DOHH2 (cell line): ENCODE data around the gene TTBK2.

ENCODE experiments used
- H3F3A ChIP-seq: fragments of 200-600 bp; sonication (generic), shearing (Covaris generic); 2 replicates; pipeline ENCODE4 v1.6.0; 2016; ENCODE audit warnings: antibody characterized with exemption, mild to moderate bottlenecking; ENCODE audit not compliant: control insufficient read depth, insufficient read depth
- H3K27ac ChIP-seq: fragments of 200-600 bp; sonication (generic); 2 replicates; pipeline ENCODE4 v1.5.1; 2014; ENCODE audit warnings: low read depth, mild to moderate bottlenecking, low read length, moderate library complexity
- H3K27me3 ChIP-seq: fragments of 200-600 bp; sonication (generic); 2 replicates; pipeline ENCODE4 v1.6.1; 2014; ENCODE audit warnings: mild to moderate bottlenecking, low read length, mixed read lengths; ENCODE audit not compliant: control insufficient read depth
- H3K36me3 ChIP-seq: fragments of 200-600 bp; sonication (generic); 2 replicates; pipeline ENCODE4 v1.6.1; 2014; ENCODE audit warnings: mild to moderate bottlenecking, low read length, moderate library complexity, mixed read lengths; ENCODE audit not compliant: control insufficient read depth
- H3K4me1 ChIP-seq: fragments of 200-600 bp; sonication (generic); 2 replicates; pipeline ENCODE4 v1.6.1; 2014; ENCODE audit warnings: mild to moderate bottlenecking, low read length, mixed read lengths; ENCODE audit not compliant: control insufficient read depth
- H3K4me2 ChIP-seq: fragments of 200-600 bp; sonication (generic); 2 replicates; pipeline ENCODE4 v1.6.0; 2014; ENCODE audit warnings: mild to moderate bottlenecking, low read length, moderate library complexity
- H3K4me3 ChIP-seq: fragments of 200-600 bp; sonication (generic); 2 replicates; pipeline ENCODE4 v1.5.1; 2014; ENCODE audit warnings: mild to moderate bottlenecking, low read length, mixed read lengths
- H3K79me2 ChIP-seq: fragments of 200-600 bp; sonication (generic); 2 replicates; pipeline ENCODE4 v1.6.1; 2014; ENCODE audit warnings: mild to moderate bottlenecking, low read length, mixed read lengths; ENCODE audit not compliant: control insufficient read depth
- H3K9me2 ChIP-seq: fragments of 200-600 bp; sonication (generic); replicated peaks from 2 replicates; pipeline ENCODE4 v1.6.1; 2014; ENCODE audit warnings: mild to moderate bottlenecking, low read length, mixed read lengths; ENCODE audit not compliant: control insufficient read depth
- H3K9me3 ChIP-seq: fragments of 200-600 bp; sonication (generic); 2 replicates; pipeline ENCODE4 v1.6.1; 2014; ENCODE audit warnings: antibody characterized with exemption, low read length, mixed read lengths; ENCODE audit not compliant: control insufficient read depth, insufficient read depth
- H4K20me1 ChIP-seq: fragments of 200-600 bp; sonication (generic); 2 replicates; pipeline ENCODE4 v1.6.0; 2014; ENCODE audit warnings: low read depth, mild to moderate bottlenecking, antibody characterized with exemption, low read length, moderate library complexity; ENCODE audit not compliant: control insufficient read depth, insufficient read depth
- CTCF ChIP-seq: fragments of 200-600 bp; sonication (generic); IDR thresholded peaks from one replicate; pipeline ENCODE4 v1.5.1; 2014; ENCODE audit warnings: antibody characterized with exemption, mild to moderate bottlenecking, low read depth, low read length; ENCODE audit not compliant: poor library complexity, severe bottlenecking
- EZH2phosphoT487 ChIP-seq: fragments of 200-600 bp; sonication (generic); IDR thresholded peaks from 2 replicates; pipeline ENCODE4 v1.6.1; 2017; ENCODE audit warnings: borderline replicate concordance, mild to moderate bottlenecking, antibody characterized with exemption, low read length, moderate library complexity, mixed read lengths

TTBK2 gene

GRCh38 chr15:42732095-42732827 lies 188.3 kb downstream of the TTBK2 start:
- H3K4me3 ChIP-seq, result no peak overlapping the region
- H3K27me3 ChIP-seq, result no peaks in the 10 kb centered on the region
- no peaks in the 10 kb centered on the region for H3F3A ChIP-seq
- peaks cover 14% of the 10 kb centered on the region for H3K79me2 ChIP-seq
- H3K4me1 ChIP-seq, result peaks cover 9% of the 10 kb centered on the region
- no peaks in the 10 kb centered on the region for H3K9me2 ChIP-seq
- H4K20me1 ChIP-seq, result no peaks in the 10 kb centered on the region
- H3K36me3 ChIP-seq, result peaks cover 68% of the 10 kb centered on the region
- H3K4me2 ChIP-seq, result no peak overlapping the region
- no peaks in the 10 kb centered on the region for H3K9me3 ChIP-seq
- no peak overlapping the region for H3K27ac ChIP-seq
- no peak for TF ChIP-seq CTCF
- no peak for TF ChIP-seq EZH2phosphoT487

GRCh38 chr15:42731461-42731860 lies 189.1 kb downstream of the TTBK2 start:
- H3K36me3 ChIP-seq, result peaks cover 74% of the 10 kb centered on the region
- no peak for TF ChIP-seq EZH2phosphoT487
- TF ChIP-seq CTCF, result no peak
- H3K79me2 ChIP-seq, result peaks cover 11% of the 10 kb centered on the region

GRCh38 chr15:42730536-42730935 lies 190.0 kb downstream of the TTBK2 start:
- Histone ChIP-seq H3F3A (no peaks in the 10 kb centered on the region; the same call in 1 of the 2 replicates), H3K36me3 (peaks cover 81% of the 10 kb centered on the region), H3K9me2 (no peaks in the 10 kb centered on the region), H3K9me3 (no peaks in the 10 kb centered on the region), H3K4me1 (peaks cover 1% of the 10 kb centered on the region), H3K4me3 (no peak overlapping the region), H4K20me1 (no peaks in the 10 kb centered on the region), H3K79me2 (peaks cover 2% of the 10 kb centered on the region), H3K27me3 (no peaks in the 10 kb centered on the region), H3K4me2 (no peak overlapping the region), H3K27ac (no peak overlapping the region)
- TF ChIP-seq EZH2phosphoT487, result no peak
- TF ChIP-seq CTCF, result no peak

More at GRCh38 chr15:42731461-42731860, 189.1 kb downstream of the TTBK2 start:
- Histone ChIP-seq H3K9me2 (no peaks in the 10 kb centered on the region), H3K4me2 (no peak overlapping the region), H3K4me1 (peaks cover 7% of the 10 kb centered on the region), H4K20me1 (no peaks in the 10 kb centered on the region), H3K27ac (no peak overlapping the region), H3K4me3 (no peak overlapping the region), H3F3A (no peaks in the 10 kb centered on the region; the same call in 1 of the 2 replicates), H3K27me3 (no peaks in the 10 kb centered on the region), H3K9me3 (no peaks in the 10 kb centered on the region)
